Measurements from ENCODE around the gene SH3TC1.

The SH3TC1 gene

GRCh38 chr4:8192748-8193738, 6.0 kb upstream of the SH3TC1 start:
- Histone ChIP-seq H3K36me3 (no peaks in the 10 kb centered on the region), H3K4me3 (ENCODE audit: low read depth in 1 of 2, low read length in 1 of 2) (no peak overlapping the region), H3K4me1 (ENCODE audit: control insufficient read depth in 1 of 2, insufficient read depth in 1 of 2, low read depth in 1 of 2, low read length in 1 of 2) (peaks cover 3 to 9% of the 10 kb centered on the region in 2 experiments), H3K27me3 (peaks cover 89% of the 10 kb centered on the region), H3K9me3 (no peaks in the 10 kb centered on the region), H3K27ac (no peak overlapping the region)
- TF ChIP-seq CTCF (IDR thresholded peaks at IDR 0.05) = no peak

GRCh38 chr4:8194306-8195242, 4.5 kb upstream of the SH3TC1 start:
- H3K27me3 ChIP-seq = peaks cover 83% of the 10 kb centered on the region
- H3K4me3 ChIP-seq (ENCODE audit: low read depth in 1 of 2, low read length in 1 of 2) = no peak overlapping the region
- no peak for TF ChIP-seq CTCF (IDR thresholded peaks at IDR 0.05)
- H3K27ac ChIP-seq = no peak overlapping the region
- peaks cover 18 to 21% of the 10 kb centered on the region in 2 experiments for H3K4me1 ChIP-seq (ENCODE audit: control insufficient read depth in 1 of 2, insufficient read depth in 1 of 2, low read depth in 1 of 2, low read length in 1 of 2)
- H3K36me3 ChIP-seq = no peaks in the 10 kb centered on the region
- H3K9me3 ChIP-seq = no peaks in the 10 kb centered on the region

- Histone ChIP-seq H3K27ac (no peak overlapping the region), H3K27me3 (peaks cover 83% of the 10 kb centered on the region), H3K4me1 (ENCODE audit: control insufficient read depth in 1 of 2, insufficient read depth in 1 of 2, low read depth in 1 of 2, low read length in 1 of 2) (peaks cover 27 to 30% of the 10 kb centered on the region in 2 experiments), H3K4me3 (ENCODE audit: low read depth in 1 of 2, low read length in 1 of 2) (no peak overlapping the region), H3K9me3 (no peaks in the 10 kb centered on the region), H3K36me3 (no peaks in the 10 kb centered on the region)
- TF ChIP-seq CTCF (IDR thresholded peaks at IDR 0.05) = no peak
These were observed 3.7 kb upstream of the SH3TC1 start for GRCh38 chr4:8195431-8195830.

- no peak for TF ChIP-seq CTCF (IDR thresholded peaks at IDR 0.05)
- H3K9me3 ChIP-seq = no peaks in the 10 kb centered on the region
These were observed 3.1 kb upstream of the SH3TC1 start for GRCh38 chr4:8195841-8196458.

GRCh38 chr4:8197521-8197920, 1.6 kb upstream of the SH3TC1 start:
- Histone ChIP-seq H3K4me1 (ENCODE audit: control insufficient read depth in 1 of 2, insufficient read depth in 1 of 2, low read depth in 1 of 2, low read length in 1 of 2) (peaks cover 30 to 34% of the 10 kb centered on the region in 2 experiments), H3K27ac (no peak overlapping the region), H3K27me3 (peaks cover 83% of the 10 kb centered on the region), H3K36me3 (no peaks in the 10 kb centered on the region), H3K4me3 (ENCODE audit: low read depth in 1 of 2, low read length in 1 of 2) (no peak overlapping the region), H3K9me3 (no peaks in the 10 kb centered on the region)
- no peak for TF ChIP-seq CTCF (IDR thresholded peaks at IDR 0.05)

More at GRCh38 chr4:8195841-8196458, 3.1 kb upstream of the SH3TC1 start:
- Histone ChIP-seq H3K27me3 (peaks cover 83% of the 10 kb centered on the region), H3K4me1 (ENCODE audit: control insufficient read depth in 1 of 2, insufficient read depth in 1 of 2, low read depth in 1 of 2, low read length in 1 of 2) (peaks cover 32% of the 10 kb centered on the region in 2 experiments), H3K4me3 (ENCODE audit: low read depth in 1 of 2, low read length in 1 of 2) (no peak overlapping the region), H3K27ac (no peak overlapping the region), H3K36me3 (no peaks in the 10 kb centered on the region)
